Right lobe of liver (tissue), 6 donors: ENCODE data around the gene ITGA2. TPM values are rescaled to one million over a fixed set of nuclear protein-coding genes. Genes with fewer than 3 reads are reported as not detected.

Experiments used
- ATAC-seq, 4 donors: fragments of 200-7000 bp; cut with Tn5 transposase; one replicate each; pipeline ENCODE4 v1.9.1; 2020; ENCODE audit warnings: mild to moderate bottlenecking in 4 of 4, moderate library complexity in 4 of 4
- DNase-seq, 3 donors: peaks; one replicate each; pipeline ENCODE4 v3.0.0-alpha.2; 2020
- H3K27ac ChIP-seq, 3 donors: fragments of 200-600 bp; one replicate each; pipeline ENCODE4 v1.8.0; 2022
- H3K27me3 ChIP-seq, 2 donors: fragments of 200-600 bp; one replicate each; pipeline ENCODE4 v1.8.0; 2022
- H3K36me3 ChIP-seq, 4 donors: fragments of 200-600 bp; sonication (generic) in 1 of 4; one replicate each; pipeline versions ENCODE4 v1.5.1 to v1.8.0; 2017 to 2022; ENCODE audit warnings: control low read depth in 1 of 4
- H3K4me1 ChIP-seq, 4 donors: fragments of 200-600 bp; sonication (generic) in 1 of 4; one replicate each; pipeline versions ENCODE4 v1.5.1 to v1.8.0; 2017 to 2022; ENCODE audit warnings: control low read depth in 1 of 4
- H3K4me3 ChIP-seq, 3 donors: fragments of 200-600 bp; one replicate each; pipeline ENCODE4 v1.8.0; 2022
- H3K9me3 ChIP-seq, 4 donors: fragments of 200-600 bp; sonication (generic) in 1 of 4; one replicate each; pipeline versions ENCODE4 v1.5.1 to v1.8.0; 2017 to 2022; ENCODE audit warnings: control low read depth in 1 of 4
- CTCF ChIP-seq, 4 donors: fragments of 200-600 bp in 3 of 4; fragments of 450-650 bp in 1 of 4; IDR thresholded peaks; one replicate each; pipeline versions ENCODE4 v1.5.1 to v1.8.0; 2016 to 2022; ENCODE audit warnings: antibody characterized with exemption in 4 of 4, mild to moderate bottlenecking in 2 of 4
- POLR2A ChIP-seq: fragments of 450-650 bp; IDR thresholded peaks from one replicate; pipeline ENCODE4 v1.6.1; 2017; ENCODE audit warnings: antibody characterized with exemption, mild to moderate bottlenecking
- WGBS: methylation state at CpG from one replicate; pipeline ENCODE4 v1.1.6; 2018; ENCODE audit warnings: low coverage, low lambda C conversion rate; ENCODE audit not compliant: insufficient coverage; ENCODE audit errors: missing lambda C conversion rate; 5-methylcytosine and 5-hydroxymethylcytosine counted together
- intact Hi-C, 2 donors: fragments of 100-400 bp; cut with DNase I; formaldehyde crosslinking; loops; one replicate each; pipeline versions ENCODE4 v1.11.2 to v1.14.1; 2022
- total RNA-seq, 6 experiments: library from RNA; depleted of rRNA in 2 of 6; stranded (reverse); fragments of >200 nt in 2 of 6; fragmentation: NEBNext Ultra II Directional in 3 of 6; extraction: Animal tissue kit (Norgen Biotek cat#: 25700) in 3 of 6; gene quantifications; one replicate each; pipeline versions ENCODE4 v1.1.0 to v1.2.4, GENCODE V29; 2016 to 2023
- donor health status: DM: no; HTN: yes; CAD: no.
- donor health status: DM: no; HTN: no; CAD: no.
- donor health status: DM: no; HTN: no; CAD: no.
- donor health status: DM: no; HTN: yes; CAD: no.
- donor health status: DM: no; HTN: yes; CAD: no.

The ITGA2 gene
- total RNA-seq, 6 experiments from 2014 or later = 0.11 to 1.6 (median 0.40) TPM

GRCh38 chr5:52998552-52999313, 9.6 kb downstream of the ITGA2 start:
- H3K36me3 ChIP-seq = no peaks in the 10 kb centered on the region
- no peak overlapping the region for H3K4me3 ChIP-seq
- no peak for DNase-seq
- intact Hi-C loops = no loop called here
- no peaks in the 10 kb centered on the region for H3K4me1 ChIP-seq
- no peaks in the 10 kb centered on the region for H3K9me3 ChIP-seq
- no peaks in the 10 kb centered on the region for H3K27me3 ChIP-seq
- no peak overlapping the region for H3K27ac ChIP-seq
- TF ChIP-seq CTCF (IDR thresholded peaks at IDR 0.05) = no peak
- no peak for TF ChIP-seq POLR2A
- WGBS = 55% methylated on average over 2 of the region's 2 CpGs
- ATAC-seq = no peak

GRCh38 chr5:52999344-52999949, 10.3 kb downstream of the ITGA2 start:
- TF ChIP-seq POLR2A (no peak), CTCF (IDR thresholded peaks at IDR 0.05) (no peak)
- 67% methylated on average over 1 of the region's 1 CpG for WGBS
- no peaks in the 10 kb centered on the region for H3K27me3 ChIP-seq
- intact Hi-C loops = no loop called here
- H3K9me3 ChIP-seq = no peaks in the 10 kb centered on the region
- no peak overlapping the region for H3K4me3 ChIP-seq
- no peak for DNase-seq
- H3K36me3 ChIP-seq = no peaks in the 10 kb centered on the region
- H3K27ac ChIP-seq = no peak overlapping the region
- H3K4me1 ChIP-seq = no peaks in the 10 kb centered on the region
- no peak for ATAC-seq

GRCh38 chr5:53001541-53001940, 12.4 kb downstream of the ITGA2 start:
- 60% methylated on average over 4 of the region's 4 CpGs for WGBS
- no peak for ATAC-seq

GRCh38 chr5:53002491-53002890, 13.3 kb downstream of the ITGA2 start:
- DNase-seq (no peak), ATAC-seq (no peak)
- intact Hi-C loops = no loop called here

More at GRCh38 chr5:53001541-53001940, 12.4 kb downstream of the ITGA2 start:
- Histone ChIP-seq H3K36me3 (no peaks in the 10 kb centered on the region), H3K27me3 (no peaks in the 10 kb centered on the region), H3K4me1 (no peaks in the 10 kb centered on the region), H3K9me3 (no peaks in the 10 kb centered on the region), H3K27ac (no peak overlapping the region), H3K4me3 (no peak overlapping the region)
- no peak for DNase-seq
- intact Hi-C loops = no loop called here
- TF ChIP-seq CTCF (IDR thresholded peaks at IDR 0.05) (no peak), POLR2A (no peak)

More at GRCh38 chr5:53002491-53002890, 13.3 kb downstream of the ITGA2 start:
- Histone ChIP-seq H3K4me3 (no peak overlapping the region), H3K27me3 (no peaks in the 10 kb centered on the region), H3K36me3 (no peaks in the 10 kb centered on the region), H3K9me3 (no peaks in the 10 kb centered on the region), H3K27ac (no peak overlapping the region), H3K4me1 (no peaks in the 10 kb centered on the region)
- WGBS = 83% methylated on average over 1 of the region's 1 CpG
- no peak for TF ChIP-seq POLR2A
- TF ChIP-seq CTCF (IDR thresholded peaks at IDR 0.05) = no peak
